Right lobe of liver (tissue), 6 donors: ENCODE data around the gene MCTP2. TPM values are rescaled to one million over a fixed set of nuclear protein-coding genes. Genes with fewer than 3 reads are reported as not detected.

ENCODE experiments used
- ATAC-seq, 4 donors: fragments of 200-7000 bp; cut with Tn5 transposase; one replicate each; pipeline ENCODE4 v1.9.1; 2020; ENCODE audit warnings: mild to moderate bottlenecking in 4 of 4, moderate library complexity in 4 of 4
- DNase-seq, 3 donors: peaks; one replicate each; pipeline ENCODE4 v3.0.0-alpha.2; 2020
- H3K27ac ChIP-seq, 3 donors: fragments of 200-600 bp; one replicate each; pipeline ENCODE4 v1.8.0; 2022
- H3K27me3 ChIP-seq, 2 donors: fragments of 200-600 bp; one replicate each; pipeline ENCODE4 v1.8.0; 2022
- H3K36me3 ChIP-seq, 4 donors: fragments of 200-600 bp; sonication (generic) in 1 of 4; one replicate each; pipeline versions ENCODE4 v1.5.1 to v1.8.0; 2017 to 2022; ENCODE audit warnings: control low read depth in 1 of 4
- H3K4me1 ChIP-seq, 4 donors: fragments of 200-600 bp; sonication (generic) in 1 of 4; one replicate each; pipeline versions ENCODE4 v1.5.1 to v1.8.0; 2017 to 2022; ENCODE audit warnings: control low read depth in 1 of 4
- H3K4me3 ChIP-seq, 3 donors: fragments of 200-600 bp; one replicate each; pipeline ENCODE4 v1.8.0; 2022
- H3K9me3 ChIP-seq, 4 donors: fragments of 200-600 bp; sonication (generic) in 1 of 4; one replicate each; pipeline versions ENCODE4 v1.5.1 to v1.8.0; 2017 to 2022; ENCODE audit warnings: control low read depth in 1 of 4
- POLR2A ChIP-seq: fragments of 450-650 bp; IDR thresholded peaks from one replicate; pipeline ENCODE4 v1.6.1; 2017; ENCODE audit warnings: antibody characterized with exemption, mild to moderate bottlenecking
- WGBS: methylation state at CpG from one replicate; pipeline ENCODE4 v1.1.6; 2018; ENCODE audit warnings: low coverage, low lambda C conversion rate; ENCODE audit not compliant: insufficient coverage; ENCODE audit errors: missing lambda C conversion rate; 5-methylcytosine and 5-hydroxymethylcytosine counted together
- intact Hi-C, 2 donors: fragments of 100-400 bp; cut with DNase I; formaldehyde crosslinking; loops; one replicate each; pipeline versions ENCODE4 v1.11.2 to v1.14.1; 2022
- total RNA-seq, 6 experiments: library from RNA; depleted of rRNA in 2 of 6; stranded (reverse); fragments of >200 nt in 2 of 6; fragmentation: NEBNext Ultra II Directional in 3 of 6; extraction: Animal tissue kit (Norgen Biotek cat#: 25700) in 3 of 6; gene quantifications; one replicate each; pipeline versions ENCODE4 v1.1.0 to v1.2.4, GENCODE V29; 2016 to 2023
- TF ChIP-seq, protein P1 (sequence below), 4 donors: fragments of 200-600 bp in 3 of 4; fragments of 450-650 bp in 1 of 4; IDR thresholded peaks; one replicate each; pipeline versions ENCODE4 v1.5.1 to v1.8.0; 2016 to 2022; ENCODE audit warnings: antibody characterized with exemption in 4 of 4, mild to moderate bottlenecking in 2 of 4
- donor health status: DM: no; HTN: yes; CAD: no.
- donor health status: DM: no; HTN: no; CAD: no.
- donor health status: DM: no; HTN: no; CAD: no.
- donor health status: DM: no; HTN: yes; CAD: no.
- donor health status: DM: no; HTN: yes; CAD: no.

MCTP2 gene
- total RNA-seq, 6 experiments from 2014 or later = 1.8 to 5.3 (median 2.9) TPM

DNA sequence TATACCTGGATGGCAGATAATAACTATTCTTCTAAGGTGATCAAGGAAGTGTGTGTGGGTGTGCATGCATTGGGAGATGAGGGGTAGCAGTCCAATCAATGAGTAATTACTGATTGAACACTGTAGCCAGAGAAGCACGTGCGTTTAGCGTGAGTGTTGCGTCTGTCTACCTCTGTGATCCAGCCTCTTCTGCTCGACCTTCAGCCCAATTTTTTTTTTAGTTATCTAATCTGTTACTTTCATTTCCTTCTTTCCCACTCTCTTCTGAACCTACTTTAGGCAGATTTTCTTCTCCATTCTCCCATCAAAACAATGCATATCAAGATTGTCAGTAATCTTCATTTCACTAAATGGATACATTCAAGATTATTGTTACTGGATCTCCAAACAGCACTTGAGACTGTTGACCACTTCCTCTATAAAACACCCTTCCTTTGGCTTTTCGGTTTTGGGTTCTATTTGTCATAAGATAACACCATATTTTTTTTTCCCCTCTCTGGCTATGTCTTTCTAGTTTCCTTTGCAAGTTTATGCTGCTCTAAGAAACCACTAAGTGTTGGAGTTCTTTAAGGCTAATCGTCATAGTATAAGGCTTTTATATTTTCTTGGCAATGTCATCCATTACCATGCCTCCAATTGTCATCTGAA lies 41.0 kb downstream of the MCTP2 start:
- no peak for DNase-seq

DNA sequence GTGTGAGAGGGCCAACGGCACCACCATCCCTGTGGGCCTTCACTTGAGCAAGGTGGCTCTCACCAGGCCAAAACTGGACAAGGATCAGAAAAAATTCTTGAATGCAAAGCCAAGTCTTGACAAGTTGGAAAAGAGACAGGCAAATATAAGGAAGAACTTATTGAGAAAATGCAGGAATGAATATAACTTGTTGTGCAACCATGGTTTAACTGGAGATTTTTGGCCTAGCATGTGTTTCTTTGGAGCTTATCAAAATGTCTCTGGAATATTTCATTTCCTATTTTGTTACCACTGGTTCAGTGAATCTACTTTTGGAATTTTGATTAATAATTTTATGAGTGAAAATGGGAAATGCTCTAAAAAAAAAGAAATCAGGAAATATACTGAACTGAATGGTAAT lies 42.5 kb downstream of the MCTP2 start:
- no peak overlapping the region for H3K4me3 ChIP-seq
- no peaks in the 10 kb centered on the region for H3K36me3 ChIP-seq
- 89% methylated on average over 1 of the region's 1 CpG for WGBS
- no peaks in the 10 kb centered on the region for H3K4me1 ChIP-seq
- DNase-seq (no peak), ATAC-seq (no peak)
- no peaks in the 10 kb centered on the region for H3K9me3 ChIP-seq
- no peaks in the 10 kb centered on the region for H3K27me3 ChIP-seq
- TF ChIP-seq, protein P1, sequence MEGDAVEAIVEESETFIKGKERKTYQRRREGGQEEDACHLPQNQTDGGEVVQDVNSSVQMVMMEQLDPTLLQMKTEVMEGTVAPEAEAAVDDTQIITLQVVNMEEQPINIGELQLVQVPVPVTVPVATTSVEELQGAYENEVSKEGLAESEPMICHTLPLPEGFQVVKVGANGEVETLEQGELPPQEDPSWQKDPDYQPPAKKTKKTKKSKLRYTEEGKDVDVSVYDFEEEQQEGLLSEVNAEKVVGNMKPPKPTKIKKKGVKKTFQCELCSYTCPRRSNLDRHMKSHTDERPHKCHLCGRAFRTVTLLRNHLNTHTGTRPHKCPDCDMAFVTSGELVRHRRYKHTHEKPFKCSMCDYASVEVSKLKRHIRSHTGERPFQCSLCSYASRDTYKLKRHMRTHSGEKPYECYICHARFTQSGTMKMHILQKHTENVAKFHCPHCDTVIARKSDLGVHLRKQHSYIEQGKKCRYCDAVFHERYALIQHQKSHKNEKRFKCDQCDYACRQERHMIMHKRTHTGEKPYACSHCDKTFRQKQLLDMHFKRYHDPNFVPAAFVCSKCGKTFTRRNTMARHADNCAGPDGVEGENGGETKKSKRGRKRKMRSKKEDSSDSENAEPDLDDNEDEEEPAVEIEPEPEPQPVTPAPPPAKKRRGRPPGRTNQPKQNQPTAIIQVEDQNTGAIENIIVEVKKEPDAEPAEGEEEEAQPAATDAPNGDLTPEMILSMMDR (IDR thresholded peaks at IDR 0.05) = no peak
- no peak for TF ChIP-seq POLR2A
- no peak overlapping the region for H3K27ac ChIP-seq
- intact Hi-C loops = no loop called here

More for the DNA sequence above, 41.0 kb downstream of the MCTP2 start:
- intact Hi-C loops = no loop called here
- ATAC-seq = peak in 1 of 4 donors; percentile 38
- TF ChIP-seq, protein P1 (IDR thresholded peaks at IDR 0.05) = no peak
- no peak for TF ChIP-seq POLR2A
- no peaks in the 10 kb centered on the region for H3K4me1 ChIP-seq
- WGBS = 32% methylated on average over 7 of the region's 7 CpGs
- no peaks in the 10 kb centered on the region for H3K27me3 ChIP-seq
- no peak overlapping the region for H3K4me3 ChIP-seq
- no peaks in the 10 kb centered on the region for H3K36me3 ChIP-seq
- H3K9me3 ChIP-seq = no peaks in the 10 kb centered on the region
- no peak overlapping the region for H3K27ac ChIP-seq

DNA sequence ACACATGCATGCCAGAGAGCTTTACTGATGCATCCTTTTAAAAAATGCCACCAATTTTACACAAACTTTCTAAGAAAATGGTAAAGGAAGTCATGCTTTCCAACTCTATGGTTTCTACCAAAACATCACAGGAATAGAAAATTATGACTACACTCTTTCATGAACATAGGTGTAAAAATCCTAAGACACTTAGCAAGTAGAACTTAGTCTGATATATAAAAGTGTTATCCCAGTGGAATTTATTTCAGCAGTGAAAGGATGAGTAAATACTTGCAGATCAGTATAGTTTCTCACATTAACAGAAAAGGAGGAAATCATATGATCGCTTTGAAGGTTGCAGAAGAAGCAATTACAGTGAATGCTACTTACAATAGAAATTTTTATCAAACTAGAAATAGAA lies 43.4 kb downstream of the MCTP2 start:
- intact Hi-C loops = no loop called here
- Histone ChIP-seq H3K27me3 (no peaks in the 10 kb centered on the region), H3K36me3 (no peaks in the 10 kb centered on the region), H3K4me3 (no peak overlapping the region), H3K4me1 (no peaks in the 10 kb centered on the region), H3K27ac (no peak overlapping the region), H3K9me3 (no peaks in the 10 kb centered on the region)
- ATAC-seq (no peak), DNase-seq (no peak)
- 52% methylated on average over 1 of the region's 1 CpG for WGBS
- no peak for TF ChIP-seq POLR2A
- TF ChIP-seq, protein P1 (IDR thresholded peaks at IDR 0.05) = no peak

DNA sequence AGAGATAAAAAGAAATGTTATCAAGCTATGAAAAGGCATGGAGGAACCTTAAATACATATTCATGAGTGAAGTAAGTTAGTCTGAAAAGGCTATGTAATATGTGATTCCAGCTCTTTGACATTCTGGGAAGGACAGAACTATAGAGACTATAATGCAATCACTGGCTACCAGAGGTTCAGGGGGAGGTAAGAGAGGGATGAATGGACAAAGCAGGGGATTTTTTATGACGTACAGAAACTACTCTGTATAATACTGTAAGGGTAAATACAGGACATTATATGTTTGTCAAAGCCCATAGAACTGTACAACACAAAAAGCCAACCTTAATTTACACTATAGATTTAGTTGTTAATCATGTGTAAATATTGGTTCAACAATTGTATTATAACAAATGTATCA lies 46.1 kb downstream of the MCTP2 start:
- H3K4me3 ChIP-seq = no peak overlapping the region
- 36% methylated on average over 1 of the region's 1 CpG for WGBS
- TF ChIP-seq, protein P1 (IDR thresholded peaks at IDR 0.05) = no peak
- no peak for TF ChIP-seq POLR2A
- no peaks in the 10 kb centered on the region for H3K27me3 ChIP-seq
- ATAC-seq (no peak), DNase-seq (no peak)
- no peaks in the 10 kb centered on the region for H3K36me3 ChIP-seq
- H3K4me1 ChIP-seq = no peaks in the 10 kb centered on the region
- intact Hi-C loops = no loop called here
- no peaks in the 10 kb centered on the region for H3K9me3 ChIP-seq
- no peak overlapping the region for H3K27ac ChIP-seq

DNA sequence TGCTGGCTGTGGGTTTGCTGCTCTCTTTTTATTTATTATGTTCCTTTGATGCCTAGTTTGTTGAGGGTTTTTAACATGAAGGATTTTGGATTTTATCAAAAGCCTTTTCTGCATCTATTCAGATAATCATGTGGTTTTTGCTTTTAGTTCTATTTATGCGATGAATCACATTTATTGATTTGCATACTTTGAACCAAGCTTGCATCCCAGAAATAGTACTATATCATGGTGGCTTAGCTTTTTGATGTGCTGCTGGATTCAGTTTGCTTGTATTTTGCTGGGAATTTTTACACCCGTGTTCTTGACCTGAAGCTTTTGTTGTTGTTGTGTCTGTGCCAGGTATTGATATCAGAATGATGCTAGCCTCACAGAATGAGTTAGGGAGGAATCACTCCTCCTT lies 48.4 kb downstream of the MCTP2 start:
- no peaks in the 10 kb centered on the region for H3K9me3 ChIP-seq
- H3K27me3 ChIP-seq = no peaks in the 10 kb centered on the region
- TF ChIP-seq, protein P1 (IDR thresholded peaks at IDR 0.05) = no peak
- no peak for TF ChIP-seq POLR2A
- DNase-seq = no peak
- no peaks in the 10 kb centered on the region for H3K4me1 ChIP-seq
- no peaks in the 10 kb centered on the region for H3K36me3 ChIP-seq
- no peak for ATAC-seq
- H3K27ac ChIP-seq = no peak overlapping the region
- intact Hi-C loops = no loop called here
- 65% methylated on average over 2 of the region's 2 CpGs for WGBS
- H3K4me3 ChIP-seq = no peak overlapping the region
